B cell (primary cell): ENCODE data around the gene HAUS2. TPM values are rescaled to one million over a fixed set of nuclear protein-coding genes. Genes with fewer than 3 reads are reported as not detected.

Experiments used
- ATAC-seq: fragments of 200-7000 bp; cut with Tn5 transposase; one replicate; pipeline ENCODE4 v1.10.0; 2021; ENCODE audit warnings: low read depth, mild to moderate bottlenecking, moderate number of reproducible peaks, moderate library complexity
- CTCF ChIA-PET: fragments of 350-600 bp; sonication (Branson Sonifier 250); formaldehyde crosslinking; loops from one replicate; lab custom pipeline; 2021; ENCODE audit warnings: antibody characterized with exemption, inconsistent platforms; lab: Charles Lee
- POLR2A ChIA-PET: fragments of 350-600 bp; sonication (Branson Sonifier 250); formaldehyde crosslinking; loops from one replicate; lab custom pipeline; 2021; ENCODE audit warnings: antibody characterized with exemption; lab: Charles Lee
- DNase-seq: peaks from one replicate; pipeline ENCODE4 v3.0.0; 2013
- H2AFZ ChIP-seq: 2 replicates; pipeline ENCODE4 v1.6.1; 2012; ENCODE audit warnings: mild to moderate bottlenecking, low read depth, low read length; ENCODE audit not compliant: insufficient read depth, poor library complexity, severe bottlenecking
- H3K27ac ChIP-seq, 2 donors: 1 replicate in 1 of 2; 2 replicates in 1 of 2; pipeline ENCODE4 v1.5.1; 2012 to 2013; ENCODE audit warnings: low read length in 2 of 2, mild to moderate bottlenecking in 2 of 2, moderate library complexity in 1 of 2
- H3K27me3 ChIP-seq, 4 experiments: fragments of 200-600 bp in 1 of 4; sonication (generic) in 1 of 4; replicated peaks in 1 of 4; 1 replicate in 2 of 4; 2 replicates in 2 of 4; pipeline versions ENCODE4 v1.6.1 to v1.7.0; 2013 to 2016; ENCODE audit warnings: low read length in 3 of 4, mild to moderate bottlenecking in 2 of 4, mixed read lengths in 1 of 4, moderate library complexity in 1 of 4; ENCODE audit not compliant: insufficient read depth in 4 of 4, control insufficient read depth in 3 of 4; ENCODE audit errors: control extremely low read depth in 1 of 4
- H3K36me3 ChIP-seq, 2 experiments: replicated peaks in 1 of 2; 1 replicate in 1 of 2; 2 replicates in 1 of 2; pipeline versions ENCODE4 v1.6.1 to v1.7.1; 2013; ENCODE audit warnings: low read length in 1 of 2; ENCODE audit not compliant: insufficient read depth in 2 of 2, control insufficient read depth in 1 of 2; ENCODE audit errors: control extremely low read depth in 1 of 2, extremely low read depth in 1 of 2
- H3K4me1 ChIP-seq, 2 donors: fragments of 200-600 bp in 1 of 2; sonication (generic) in 1 of 2; 1 replicate in 1 of 2; 2 replicates in 1 of 2; pipeline versions ENCODE4 v1.5.1 to v1.6.1; 2013 to 2017; ENCODE audit warnings: low read length in 2 of 2; ENCODE audit not compliant: control insufficient read depth in 2 of 2, insufficient read depth in 2 of 2
- H3K4me2 ChIP-seq: replicated peaks from 2 replicates; pipeline ENCODE3; 2012; ENCODE audit warnings: mild to moderate bottlenecking, low read depth, low read length; ENCODE audit not compliant: poor library complexity, severe bottlenecking
- H3K4me3 ChIP-seq, 5 experiments: fragments of 200-600 bp in 1 of 5; sonication (generic) in 1 of 5; 1 replicate in 3 of 5; 2 replicates in 2 of 5; pipeline versions ENCODE4 v1.5.1 to v1.7.0; 2011 to 2016; ENCODE audit warnings: low read length in 4 of 5, mild to moderate bottlenecking in 4 of 5, low read depth in 2 of 5, control low read depth in 1 of 5, moderate library complexity in 1 of 5; ENCODE audit not compliant: insufficient read depth in 1 of 5; ENCODE audit errors: control extremely low read depth in 1 of 5, extremely low read depth in 1 of 5
- H3K79me2 ChIP-seq: fragments of 200-600 bp; sonication (generic); one replicate; pipeline ENCODE4 v1.6.0; 2016; ENCODE audit warnings: low read length; ENCODE audit not compliant: control insufficient read depth, insufficient read depth
- H3K9ac ChIP-seq: fragments of 200-600 bp; sonication (generic); 2 replicates; pipeline ENCODE4 v1.6.1; 2017; ENCODE audit warnings: mild to moderate bottlenecking, low read length, moderate library complexity
- H3K9me3 ChIP-seq, 3 donors: one replicate each; pipeline versions ENCODE4 v1.6.1 to v1.7.1; 2013; ENCODE audit warnings: low read length in 2 of 3; ENCODE audit not compliant: control insufficient read depth in 2 of 3, insufficient read depth in 1 of 3; ENCODE audit errors: control extremely low read depth in 1 of 3
- H4K20me1 ChIP-seq: 2 replicates; pipeline ENCODE4 v1.6.0; 2012; ENCODE audit warnings: mild to moderate bottlenecking, low read length; ENCODE audit not compliant: insufficient read depth, control insufficient read depth, poor library complexity, severe bottlenecking
- H3K27ac Mint-ChIP-seq: one replicate; pipeline ENCODE4 v1.8.0; 2021; ENCODE audit warnings: mixed read lengths
- H3K27me3 Mint-ChIP-seq: one replicate; pipeline ENCODE4 v1.8.0; 2021; ENCODE audit warnings: mixed read lengths
- H3K4me1 Mint-ChIP-seq: one replicate; pipeline ENCODE4 v1.8.0; 2021; ENCODE audit warnings: mixed read lengths
- H3K4me3 Mint-ChIP-seq: one replicate; pipeline ENCODE4 v1.8.0; 2021; ENCODE audit warnings: mixed read lengths
- H3K9me3 Mint-ChIP-seq: one replicate; pipeline ENCODE4 v1.8.0; 2022; ENCODE audit warnings: mixed read lengths; ENCODE audit not compliant: insufficient read depth
- CTCF ChIP-seq: fragments of 200-600 bp; IDR thresholded peaks from one replicate; pipeline ENCODE4 v1.8.0; 2022; ENCODE audit warnings: antibody characterized with exemption, mild to moderate bottlenecking
- EZH2 ChIP-seq: IDR thresholded peaks from 2 replicates; pipeline ENCODE4 v1.6.1; 2012; ENCODE audit warnings: borderline replicate concordance, low read depth, mild to moderate bottlenecking, moderate library complexity, low read length; ENCODE audit not compliant: insufficient read depth, poor library complexity, severe bottlenecking
- WGBS: methylation state at CpG from one replicate; pipeline ENCODE4 v1.1.5; 2013; ENCODE audit warnings: missing lambda C conversion rate; ENCODE audit not compliant: insufficient coverage; 5-methylcytosine and 5-hydroxymethylcytosine counted together
- intact Hi-C: fragments of 100-400 bp; cut with micrococcal nuclease; formaldehyde crosslinking; loops from one replicate; pipeline ENCODE4 v1.10.0; 2022
- polyA plus RNA-seq: library from polyadenylated mRNA; depleted of rRNA; stranded (reverse); fragments of >200 nt; gene quantifications from 2 replicates; pipeline ENCODE4 v1.2.3, GENCODE V29; 2012
- total RNA-seq, 2 donors: library from RNA; stranded (reverse); fragments of 120-200 nt in 1 of 2; gene quantifications; 1 replicate in 1 of 2; 2 replicates in 1 of 2; pipeline versions ENCODE4 v1.2.3 to v1.2.4, GENCODE V29; 2013 to 2022

HAUS2 gene
- total and polyA plus RNA-seq, 2 donors (not counting 1 experiment from before 2014, with no cell fraction given) = 16.5 to 18.3 TPM

GRCh38 chr15:42611532-42611931, 62.9 kb downstream of the HAUS2 start:
- H3K27me3 Mint-ChIP-seq = no peaks in the 10 kb centered on the region
- ChIA-PET POLR2A (no interaction called here), CTCF (no interaction called here)
- Histone ChIP-seq H4K20me1 (no peaks in the 10 kb centered on the region), H3K9ac (no peak overlapping the region), H3K36me3 (no peaks in the 10 kb centered on the region), H3K4me1 (peaks cover 20 to 22% of the 10 kb centered on the region in 2 donors), H2AFZ (no peak overlapping the region), H3K4me2 (no peak overlapping the region), H3K27me3 (no peaks in the 10 kb centered on the region), H3K27ac (no peak overlapping the region), H3K9me3 (no peaks in the 10 kb centered on the region), H3K4me3 (no peak overlapping the region), H3K79me2 (no peaks in the 10 kb centered on the region)
- peaks cover 25% of the 10 kb centered on the region for H3K4me1 Mint-ChIP-seq
- intact Hi-C loops = no loop called here
- WGBS = no CpG with 5 or more reads among the region's 1 CpG
- H3K4me3 Mint-ChIP-seq = no peak overlapping the region
- TF ChIP-seq CTCF (no peak), EZH2 (no peak)
- ATAC-seq = no peak
- no peaks in the 10 kb centered on the region for H3K9me3 Mint-ChIP-seq
- DNase-seq = no peak
- no peak overlapping the region for H3K27ac Mint-ChIP-seq

GRCh38 chr15:42612367-42612912, 63.8 kb downstream of the HAUS2 start:
- CTCF ChIA-PET = interaction anchor here (0.5 to 0.6 kb wide), 2 partner anchors 19 kb away, joined by 3 to 6 read pairs; no protein-coding TSS in a partner anchor
- POLR2A ChIA-PET = no interaction called here
- DNase-seq = no peak
- Histone ChIP-seq H3K9ac (no peak overlapping the region), H3K4me1 (peaks cover 16 to 18% of the 10 kb centered on the region in 2 donors), H3K36me3 (no peaks in the 10 kb centered on the region), H2AFZ (no peak overlapping the region), H4K20me1 (no peaks in the 10 kb centered on the region), H3K4me2 (no peak overlapping the region), H3K79me2 (no peaks in the 10 kb centered on the region), H3K27me3 (no peaks in the 10 kb centered on the region), H3K9me3 (no peaks in the 10 kb centered on the region), H3K4me3 (no peak overlapping the region), H3K27ac (no peak overlapping the region)
- Mint-ChIP-seq H3K27me3 (no peaks in the 10 kb centered on the region), H3K4me3 (no peak overlapping the region), H3K9me3 (no peaks in the 10 kb centered on the region), H3K27ac (no peak overlapping the region), H3K4me1 (peaks cover 19% of the 10 kb centered on the region)
- no peak for ATAC-seq
- intact Hi-C loops = no loop called here
- 89% methylated on average over 6 of the region's 8 CpGs for WGBS
- no peak for TF ChIP-seq CTCF
- TF ChIP-seq EZH2 = no peak
